Activated T-cell treated with anti-CD3 and anti-CD28 coated beads for 1 hour (primary cell): Measurements from ENCODE around the gene PCDH9.
"Not testable (repeated sequence)": the region's sequence is repeated elsewhere in the genome, so short reads cannot be mapped to it uniquely, and the experiment has no call there.

Source experiments
- DNase-seq: peaks from one replicate; pipeline ENCODE4 v3.0.0-alpha.2; 2020; ENCODE audit warnings: low read depth

Gene PCDH9

DNA sequence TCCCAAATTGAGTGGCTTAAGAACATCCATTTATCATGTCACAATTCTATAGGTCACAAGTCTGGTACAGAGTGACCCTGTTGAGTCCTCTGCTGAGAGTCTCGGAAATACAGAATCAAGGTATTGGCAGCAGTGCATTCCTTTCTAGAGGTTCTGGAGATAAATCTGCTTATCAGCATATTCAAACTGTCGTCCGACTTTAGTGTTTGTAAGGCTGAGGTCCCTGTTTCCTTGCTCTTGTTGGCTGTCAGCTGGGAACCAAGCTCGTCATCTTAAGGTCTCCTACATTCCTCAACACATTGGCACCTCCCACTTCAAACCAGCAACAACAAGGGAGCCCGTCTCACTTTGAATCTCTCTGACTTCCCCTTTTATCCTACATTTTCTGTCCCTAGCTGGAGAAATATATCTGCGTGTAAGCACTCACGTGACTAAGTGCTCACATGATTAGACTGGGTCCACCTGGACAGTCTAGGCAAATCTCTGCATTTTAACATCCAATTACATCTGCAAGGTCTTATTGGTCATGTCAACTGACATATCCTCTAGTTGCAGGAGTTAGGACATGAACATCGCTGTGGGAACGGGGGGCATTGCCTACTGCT, 886.8 kb downstream of the PCDH9 start:
- DNase-seq = no peak

DNA sequence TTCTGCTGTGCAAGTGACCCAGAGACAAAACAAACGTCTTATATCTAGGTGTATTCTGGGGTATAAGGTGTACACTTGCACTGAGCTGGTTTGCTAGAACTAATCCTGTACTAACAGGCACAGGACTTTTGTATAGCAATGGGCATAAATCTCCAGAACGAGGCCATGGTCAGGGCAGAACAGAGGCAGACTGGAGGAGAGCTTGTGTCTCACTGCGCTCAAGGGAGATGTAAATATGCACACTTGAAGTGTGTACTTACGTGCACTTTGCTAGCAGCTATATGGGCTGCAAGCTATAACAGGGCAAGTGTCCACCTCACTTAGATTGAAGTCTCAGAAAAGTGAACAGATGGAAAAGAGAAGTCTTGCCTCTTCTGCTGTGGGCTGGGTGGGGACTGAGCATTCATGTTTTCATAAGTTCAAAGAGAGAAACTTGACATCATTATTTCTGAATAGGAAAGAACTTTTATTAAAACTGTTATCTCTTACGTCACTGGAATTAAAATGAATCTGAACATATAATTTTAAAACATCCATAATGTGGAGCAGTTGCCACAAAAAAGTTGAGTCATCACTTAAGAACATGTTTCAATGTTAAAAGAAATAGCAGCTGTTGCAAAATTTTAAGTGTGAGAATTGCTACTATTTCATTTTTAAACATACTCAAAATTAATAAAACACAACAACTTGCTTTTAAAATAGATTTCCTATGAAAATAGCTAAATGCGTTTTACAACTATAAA, 888.3 kb downstream of the PCDH9 start:
- DNase-seq = no peak

- DNase-seq = no peak
These were observed 890.9 kb downstream of the PCDH9 start for GRCh38 chr13:66339214-66339613.

GRCh38 chr13:66338542-66338941, 891.6 kb downstream of the PCDH9 start:
- no peak for DNase-seq

DNA sequence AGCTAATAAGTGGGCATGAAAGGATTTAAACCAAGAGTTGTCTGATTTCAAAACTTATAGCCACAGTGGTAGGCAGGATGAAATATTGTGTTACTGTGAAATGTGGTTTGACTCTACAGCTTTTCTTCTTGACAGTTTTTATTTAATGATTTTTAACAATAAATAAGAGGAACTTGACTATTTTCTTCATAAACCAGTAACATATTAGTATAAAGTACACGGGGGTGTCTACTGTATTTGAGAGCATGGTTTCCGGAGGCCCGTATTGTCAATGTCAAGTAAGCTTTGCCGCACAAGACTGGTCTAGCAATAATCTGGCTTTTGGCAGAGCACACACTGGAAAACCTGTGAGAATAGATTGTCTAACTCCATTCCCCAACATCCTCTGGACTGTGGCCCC, 894.5 kb downstream of the PCDH9 start:
- DNase-seq = no peak

DNA sequence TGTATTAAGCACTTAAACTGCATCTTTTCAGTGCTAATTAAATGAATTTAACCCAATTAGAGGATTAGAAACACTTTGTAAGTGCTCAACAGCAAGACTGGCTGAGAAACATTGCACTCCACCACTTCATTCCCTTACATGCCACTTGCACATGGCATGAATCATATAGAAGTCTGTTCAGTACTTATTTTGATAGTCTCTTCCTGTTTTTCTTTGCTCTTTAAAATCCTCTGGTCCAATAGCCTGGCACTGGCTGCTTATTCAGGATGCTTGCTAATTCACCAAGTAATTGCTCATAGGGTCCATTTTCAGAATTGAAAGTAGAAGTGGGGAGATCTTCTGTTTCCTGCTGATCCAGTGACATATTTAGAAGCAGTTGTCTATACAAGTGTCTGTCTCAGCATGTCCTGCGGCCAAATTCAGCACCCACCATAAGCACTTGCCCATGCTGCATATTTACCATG, 900.1 kb downstream of the PCDH9 start:
- no peak for DNase-seq

- DNase-seq = no peak
These were observed 901.7 kb downstream of the PCDH9 start for GRCh38 chr13:66328476-66328875.

DNA sequence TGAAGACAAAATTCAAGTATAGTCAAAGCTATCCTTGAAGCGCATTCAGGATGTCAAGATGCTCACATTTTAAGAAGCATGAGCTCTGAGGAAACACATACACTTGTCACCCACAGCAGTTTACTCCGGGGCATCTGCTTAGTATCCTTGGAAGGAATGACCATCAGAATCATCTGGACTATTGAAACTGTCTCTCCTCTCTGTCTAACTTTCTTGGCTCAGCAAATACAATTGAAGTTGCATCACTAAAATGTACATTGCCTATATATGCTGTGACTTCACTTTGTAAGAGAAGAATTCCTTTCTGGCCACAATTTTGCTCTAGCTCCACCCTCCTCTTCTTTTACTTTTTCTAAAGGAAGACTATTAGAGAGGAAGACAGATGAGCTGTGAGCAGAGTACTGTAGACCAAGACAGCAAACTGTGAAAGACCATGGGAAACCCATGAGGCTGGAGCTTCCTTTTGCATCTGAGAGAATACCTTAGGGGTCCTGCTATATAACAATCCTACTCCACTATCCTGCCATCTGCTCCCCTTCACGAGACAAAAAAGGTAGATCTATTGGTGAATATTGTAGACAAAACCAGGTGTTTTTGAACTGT, 906.3 kb downstream of the PCDH9 start:
- no peak for DNase-seq

GRCh38 chr13:66322936-66323335, 907.2 kb downstream of the PCDH9 start:
- no peak for DNase-seq

GRCh38 chr13:66322193-66322740, 907.9 kb downstream of the PCDH9 start:
- no peak for DNase-seq

DNA sequence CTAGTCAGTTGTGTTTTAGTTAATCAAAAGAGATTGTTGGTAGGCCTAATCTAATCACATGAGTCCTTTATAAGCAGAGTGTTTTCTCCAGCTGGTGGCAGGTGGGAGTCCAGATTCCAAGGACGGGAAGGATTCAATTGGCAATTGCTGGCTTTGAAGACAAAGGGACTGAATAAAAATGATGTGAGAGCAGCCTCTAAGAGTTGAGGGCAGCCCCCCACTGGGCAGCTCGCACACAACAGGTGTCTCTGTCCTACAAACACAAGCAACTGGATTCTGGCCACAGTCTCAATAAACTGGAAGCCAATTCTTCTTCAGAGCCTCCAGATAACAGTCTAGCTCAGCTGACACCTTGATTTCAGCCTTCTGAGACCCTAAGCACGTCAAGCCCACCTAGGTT, 915.2 kb downstream of the PCDH9 start:
- no peak for DNase-seq

GRCh38 chr13:66313413-66313812, 916.7 kb downstream of the PCDH9 start:
- no peak for DNase-seq

GRCh38 chr13:66312312-66313087, 917.6 kb downstream of the PCDH9 start:
- no peak for DNase-seq

- DNase-seq = no peak
These were observed 924.0 kb downstream of the PCDH9 start for GRCh38 chr13:66305961-66306617.

DNA sequence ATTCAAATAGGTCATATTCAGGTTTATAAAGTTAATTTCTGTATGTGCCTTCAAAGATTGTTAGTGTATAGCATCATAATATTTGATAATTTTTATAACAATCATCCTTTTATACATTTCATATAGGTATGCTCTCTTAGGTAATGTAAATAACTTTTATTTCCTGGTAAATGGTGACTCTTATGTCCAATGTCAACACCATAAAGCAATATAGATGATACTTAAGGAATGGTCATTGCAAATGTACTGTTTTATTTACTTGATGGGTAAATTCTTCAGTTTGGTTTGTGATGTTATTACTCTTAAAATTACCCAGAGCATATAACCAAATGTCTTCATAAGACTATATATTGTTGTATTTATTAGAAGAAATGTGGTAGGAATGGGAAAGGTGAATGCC, 928.7 kb downstream of the PCDH9 start:
- no peak for DNase-seq

DNA sequence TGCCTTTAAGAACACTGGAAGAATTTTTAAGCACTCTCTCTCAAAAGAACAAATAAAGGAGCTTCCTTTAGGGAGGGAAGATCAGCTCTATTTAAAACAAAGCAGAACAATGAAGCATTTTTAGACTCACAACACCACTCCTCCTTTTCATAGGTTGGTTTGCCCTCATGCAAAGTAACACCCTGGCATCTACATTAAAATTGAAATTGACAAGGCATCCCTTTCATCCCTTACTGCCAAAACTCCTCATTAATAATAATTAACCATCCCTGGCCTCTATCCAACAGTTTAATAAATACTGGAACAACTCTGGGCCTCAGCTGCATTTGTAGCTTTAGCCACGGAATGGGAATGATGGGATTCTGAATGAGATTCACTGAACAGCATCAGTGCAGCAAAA, 929.1 kb downstream of the PCDH9 start:
- DNase-seq = no peak

GRCh38 chr13:66296875-66297274, 933.3 kb downstream of the PCDH9 start:
- DNase-seq = no peak

DNA sequence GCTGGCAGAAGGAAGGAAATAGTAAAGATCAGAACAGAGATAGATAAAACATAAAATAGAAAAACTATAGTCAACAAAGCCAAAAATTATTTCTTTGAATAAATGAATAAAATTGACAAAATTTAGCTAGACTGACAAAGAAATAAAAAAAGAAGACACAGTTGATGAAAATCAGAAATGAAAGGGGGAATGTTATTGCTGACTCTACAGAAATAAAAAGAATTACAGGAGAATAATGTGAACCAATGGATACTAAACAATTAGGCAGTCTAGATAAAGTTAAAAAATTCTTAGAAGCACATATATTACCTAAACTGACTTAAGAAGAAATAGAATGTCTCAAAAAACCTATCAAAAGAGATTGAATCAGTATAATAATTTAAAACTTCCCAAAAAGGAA, 933.8 kb downstream of the PCDH9 start:
- DNase-seq = no peak

- not testable (repeated sequence) for DNase-seq
These were observed 943.3 kb downstream of the PCDH9 start for GRCh38 chr13:66286806-66287205.

DNA sequence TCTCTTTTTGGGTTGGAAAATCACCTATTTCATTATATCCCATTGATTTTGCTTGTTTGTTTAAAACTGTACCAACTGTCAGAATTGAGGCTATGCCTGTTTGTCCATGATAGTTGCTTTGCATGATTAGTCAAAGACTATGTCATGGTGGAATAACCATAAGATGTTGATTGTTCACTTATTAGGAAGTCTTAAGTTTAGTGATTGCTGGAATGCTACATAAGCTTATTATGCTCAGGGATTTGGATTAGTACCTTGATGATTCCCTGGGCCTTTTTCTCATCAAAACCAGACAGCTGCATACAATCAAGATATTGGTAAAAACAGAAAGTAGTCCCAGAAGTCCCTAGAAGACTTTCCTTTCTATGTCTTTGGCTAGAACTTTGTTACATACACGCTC, 954.7 kb downstream of the PCDH9 start:
- no peak for DNase-seq

DNA sequence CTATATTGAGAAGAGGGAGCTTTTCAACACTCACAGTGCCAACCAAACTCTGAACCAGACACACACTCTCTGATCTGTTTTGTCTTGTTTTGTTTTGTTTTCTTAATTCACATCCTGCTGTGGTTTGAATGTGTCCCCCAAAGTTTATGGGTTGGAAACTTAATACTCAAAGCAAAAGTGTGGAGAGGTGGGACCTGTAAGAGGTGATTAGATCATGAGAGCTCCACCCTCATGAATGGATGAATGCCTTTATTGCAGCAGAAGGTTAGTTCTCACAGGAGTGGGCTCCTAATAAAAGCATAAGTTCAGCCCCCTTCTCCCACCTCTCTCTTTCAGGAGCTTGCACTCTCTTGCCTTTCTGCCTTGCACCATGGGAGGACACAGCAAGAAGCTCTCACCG, 957.1 kb downstream of the PCDH9 start:
- no peak for DNase-seq

DNA sequence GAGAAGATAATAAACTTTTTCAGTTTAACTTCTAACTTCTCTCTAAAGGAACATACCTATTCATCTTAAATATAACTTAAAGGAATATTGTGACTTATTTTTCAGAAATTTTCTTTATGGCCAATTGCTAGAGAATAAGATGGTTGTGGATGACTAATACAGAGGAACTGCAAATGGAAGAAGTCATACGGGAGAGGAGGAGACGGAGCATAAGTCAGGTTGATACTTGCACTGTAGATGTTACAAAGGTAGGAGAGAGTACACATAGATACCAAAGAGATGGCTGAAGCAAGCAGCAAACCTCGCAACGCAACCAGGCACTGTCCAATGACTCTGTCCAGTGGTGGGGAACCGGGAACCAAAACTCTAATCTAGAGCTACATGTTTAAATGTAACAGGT, 963.4 kb downstream of the PCDH9 start:
- no peak for DNase-seq
